H1 (cell line): Measurements from ENCODE around the gene NOXRED1. TPM values are rescaled to one million over a fixed set of nuclear protein-coding genes. Genes with fewer than 3 reads are reported as not detected.

Experiments
- ATF2 ChIP-seq: IDR thresholded peaks from 2 replicates; pipeline ENCODE4 v1.6.1; 2012; ENCODE audit warnings: low read length, inconsistent platforms
- CHD7 ChIP-seq: fragments of 300-600 bp; sonication (generic); IDR thresholded peaks from 2 replicates; pipeline ENCODE4 v1.7.1; 2012; ENCODE audit warnings: low read length, moderate library complexity, mild to moderate bottlenecking, inconsistent platforms; ENCODE audit not compliant: insufficient replicate concordance
- GABPA ChIP-seq: IDR thresholded peaks from 2 replicates; pipeline ENCODE4 v1.6.1; 2011; ENCODE audit warnings: mild to moderate bottlenecking, low read length, moderate library complexity, borderline replicate concordance; ENCODE audit not compliant: insufficient read depth
- JUND ChIP-seq: IDR thresholded peaks from 2 replicates; pipeline ENCODE4 v1.6.1; 2011; ENCODE audit warnings: mild to moderate bottlenecking, improper control_type of control experiment, low read length
- TBP ChIP-seq: IDR thresholded peaks from 2 replicates; pipeline ENCODE4 v1.6.1; 2011; ENCODE audit warnings: low read depth, low read length, improper control_type of control experiment
- polyA plus RNA-seq, 7 experiments: library from polyadenylated mRNA; depleted of rRNA in 3 of 7; stranded (reverse) in 5 of 7; unstranded in 2 of 7; fragments of >200 nt in 5 of 7; fragments of 200-250 nt in 2 of 7; gene quantifications; 1 replicate in 5 of 7; 2 replicates in 1 of 7; 4 replicates in 1 of 7; pipeline versions ENCODE4 v1.2.1 to v1.2.3, GENCODE V29; 2011 to 2013; ENCODE audit warnings: missing spikeins in 2 of 7, mixed read lengths in 2 of 7
- total RNA-seq: library from RNA; stranded (reverse); fragmentation: NEBNext Ultra II Directional; extraction: Animal tissue kit (Norgen Biotek cat#: 25700); gene quantifications from 2 replicates; pipeline ENCODE4 v1.2.1, GENCODE V29; 2021

NOXRED1 gene
- total and polyA plus RNA-seq, 2 of the 8 experiments (the other 6 are each of a cell fraction or from before 2014, with no cell fraction given) = 0.23 to 0.48 TPM

GRCh38 chr14:77400216-77400615 lies 23.1 kb downstream of the NOXRED1 start (continued):
- TF ChIP-seq CHD7 (no peak), JUND (no peak), ATF2 (no peak), TBP (no peak), GABPA (no peak)
